B cell (primary cell): Measurements from ENCODE around the gene PRRC2A.

Experiments used
- EZH2 ChIP-seq: IDR thresholded peaks from 2 replicates; pipeline ENCODE4 v1.6.1; 2012; ENCODE audit warnings: borderline replicate concordance, low read depth, mild to moderate bottlenecking, moderate library complexity, low read length; ENCODE audit not compliant: insufficient read depth, poor library complexity, severe bottlenecking
- TF ChIP-seq, protein P1 (sequence below): fragments of 200-600 bp; IDR thresholded peaks from one replicate; pipeline ENCODE4 v1.8.0; 2022; ENCODE audit warnings: antibody characterized with exemption, mild to moderate bottlenecking

- TF ChIP-seq, protein P1, sequence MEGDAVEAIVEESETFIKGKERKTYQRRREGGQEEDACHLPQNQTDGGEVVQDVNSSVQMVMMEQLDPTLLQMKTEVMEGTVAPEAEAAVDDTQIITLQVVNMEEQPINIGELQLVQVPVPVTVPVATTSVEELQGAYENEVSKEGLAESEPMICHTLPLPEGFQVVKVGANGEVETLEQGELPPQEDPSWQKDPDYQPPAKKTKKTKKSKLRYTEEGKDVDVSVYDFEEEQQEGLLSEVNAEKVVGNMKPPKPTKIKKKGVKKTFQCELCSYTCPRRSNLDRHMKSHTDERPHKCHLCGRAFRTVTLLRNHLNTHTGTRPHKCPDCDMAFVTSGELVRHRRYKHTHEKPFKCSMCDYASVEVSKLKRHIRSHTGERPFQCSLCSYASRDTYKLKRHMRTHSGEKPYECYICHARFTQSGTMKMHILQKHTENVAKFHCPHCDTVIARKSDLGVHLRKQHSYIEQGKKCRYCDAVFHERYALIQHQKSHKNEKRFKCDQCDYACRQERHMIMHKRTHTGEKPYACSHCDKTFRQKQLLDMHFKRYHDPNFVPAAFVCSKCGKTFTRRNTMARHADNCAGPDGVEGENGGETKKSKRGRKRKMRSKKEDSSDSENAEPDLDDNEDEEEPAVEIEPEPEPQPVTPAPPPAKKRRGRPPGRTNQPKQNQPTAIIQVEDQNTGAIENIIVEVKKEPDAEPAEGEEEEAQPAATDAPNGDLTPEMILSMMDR: no peak
- TF ChIP-seq EZH2: no peak
Measured at GRCh38 chr6:31573239-31574105, 47.0 kb upstream of the PRRC2A start.
